SKM-1 (cell line): Measurements from ENCODE around the gene BAIAP2L2.
"Not testable (repeated sequence)": the region's sequence is repeated elsewhere in the genome, so short reads cannot be mapped to it uniquely, and the experiment has no call there.

Experiments used
- DNase-seq: peaks from one replicate; lab custom pipeline; 2025; ENCODE audit not compliant: unreplicated experiment; lab: John Stamatoyannopoulos, UW

The BAIAP2L2 gene

DNA sequence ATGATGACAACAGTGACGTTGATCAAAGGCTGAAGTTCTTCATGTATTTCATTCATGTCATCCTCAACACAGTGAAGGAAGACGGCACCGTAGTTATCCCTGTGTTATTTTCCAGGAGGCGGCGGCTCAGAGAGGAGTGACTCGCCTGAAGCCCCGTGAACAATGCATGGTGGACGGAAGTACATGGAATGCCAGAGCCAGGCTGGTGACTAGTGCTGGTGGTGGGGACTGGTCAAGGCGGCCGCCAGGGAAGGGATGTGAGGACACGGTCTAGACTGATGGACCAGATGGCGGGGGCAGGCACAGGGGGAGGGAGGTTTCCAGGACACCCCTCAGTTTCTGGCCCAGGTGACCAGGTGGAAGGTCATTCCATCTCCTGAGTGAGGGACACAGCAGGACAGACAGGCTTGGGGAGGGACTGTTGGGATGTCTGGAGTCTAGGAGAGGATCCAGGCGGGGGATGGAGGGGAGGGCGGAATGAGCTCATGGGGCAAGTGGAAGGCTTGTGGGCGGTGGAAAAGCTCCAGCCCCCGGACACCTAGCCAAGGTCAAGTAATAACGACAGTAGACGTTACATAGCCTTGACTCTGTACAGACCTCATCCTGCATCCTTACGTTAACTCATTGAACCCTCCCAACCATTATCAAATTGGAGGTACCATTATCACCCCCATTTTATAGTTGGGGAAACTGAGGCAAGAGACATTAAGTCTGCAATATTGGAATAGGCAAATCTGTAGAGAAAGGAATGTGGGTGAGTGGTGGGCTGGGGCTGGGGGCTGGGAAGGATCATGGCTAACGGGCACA, 69.3 kb downstream of the BAIAP2L2 start:
- DNase-seq = no peak

DNA sequence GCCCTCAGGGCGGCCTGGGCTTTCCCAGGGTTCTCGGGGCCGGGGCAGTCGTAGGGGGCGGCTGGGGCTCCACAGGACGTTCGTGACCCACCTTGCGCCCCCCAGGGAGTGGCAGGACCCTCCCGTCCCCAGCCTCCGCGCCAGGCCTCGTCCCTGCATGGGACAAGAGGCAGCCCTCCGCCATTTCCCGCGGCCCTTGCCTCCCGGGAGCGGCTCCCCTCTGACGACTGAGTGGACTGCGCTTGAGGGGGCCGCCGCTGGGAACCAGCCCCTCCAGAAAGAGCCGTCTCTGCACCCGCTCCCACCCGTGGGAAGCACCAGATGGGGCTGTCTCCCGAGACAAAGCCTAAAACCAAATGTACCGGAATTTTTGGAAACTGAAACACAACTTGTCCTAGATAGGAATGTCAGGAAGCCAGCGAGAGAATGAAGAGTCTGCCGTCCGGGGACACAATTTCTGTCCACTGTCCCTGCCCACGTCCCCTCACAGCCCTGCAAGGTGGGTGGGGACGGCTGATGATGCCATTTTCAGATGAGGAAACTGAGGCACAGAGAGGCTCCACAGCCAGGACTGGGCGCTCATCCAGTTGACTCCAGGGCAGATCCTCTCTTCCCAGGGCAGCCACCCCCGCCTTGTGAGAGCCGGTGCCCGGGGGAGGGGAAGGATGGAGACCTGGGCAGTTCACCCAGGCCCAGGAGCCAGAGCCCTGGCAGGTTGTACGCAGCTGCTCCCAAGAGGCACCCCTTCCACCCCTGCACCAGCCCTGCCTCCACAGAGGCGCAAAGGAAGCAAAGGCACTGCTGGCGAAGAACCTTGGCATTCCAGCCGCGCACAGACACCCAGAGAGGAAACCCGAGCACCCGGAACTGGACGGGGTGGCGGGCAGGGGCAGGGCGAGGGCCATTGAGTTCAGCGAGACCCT, 71.3 kb downstream of the BAIAP2L2 start:
- no peak for DNase-seq

DNA sequence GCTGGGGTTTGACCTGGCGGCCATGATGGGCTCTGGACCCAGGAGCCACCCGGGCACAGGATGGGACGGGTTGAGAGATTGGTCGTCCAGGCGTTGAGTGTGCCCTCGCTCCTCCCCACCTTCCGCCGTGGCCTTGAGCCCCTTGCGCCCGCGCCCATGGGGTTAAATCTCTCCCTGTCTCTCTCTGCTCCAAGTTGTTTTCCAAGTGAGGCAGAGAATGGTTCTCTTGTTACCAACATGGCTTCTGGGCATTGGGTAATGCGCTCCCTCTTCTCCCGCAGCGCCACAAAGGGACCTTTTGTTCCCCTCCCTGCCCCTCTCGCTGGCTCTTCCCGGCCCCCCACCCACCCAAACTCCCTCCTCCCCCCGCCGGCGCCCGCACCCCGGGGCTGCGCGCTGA, 72.1 kb downstream of the BAIAP2L2 start:
- DNase-seq = no peak

DNA sequence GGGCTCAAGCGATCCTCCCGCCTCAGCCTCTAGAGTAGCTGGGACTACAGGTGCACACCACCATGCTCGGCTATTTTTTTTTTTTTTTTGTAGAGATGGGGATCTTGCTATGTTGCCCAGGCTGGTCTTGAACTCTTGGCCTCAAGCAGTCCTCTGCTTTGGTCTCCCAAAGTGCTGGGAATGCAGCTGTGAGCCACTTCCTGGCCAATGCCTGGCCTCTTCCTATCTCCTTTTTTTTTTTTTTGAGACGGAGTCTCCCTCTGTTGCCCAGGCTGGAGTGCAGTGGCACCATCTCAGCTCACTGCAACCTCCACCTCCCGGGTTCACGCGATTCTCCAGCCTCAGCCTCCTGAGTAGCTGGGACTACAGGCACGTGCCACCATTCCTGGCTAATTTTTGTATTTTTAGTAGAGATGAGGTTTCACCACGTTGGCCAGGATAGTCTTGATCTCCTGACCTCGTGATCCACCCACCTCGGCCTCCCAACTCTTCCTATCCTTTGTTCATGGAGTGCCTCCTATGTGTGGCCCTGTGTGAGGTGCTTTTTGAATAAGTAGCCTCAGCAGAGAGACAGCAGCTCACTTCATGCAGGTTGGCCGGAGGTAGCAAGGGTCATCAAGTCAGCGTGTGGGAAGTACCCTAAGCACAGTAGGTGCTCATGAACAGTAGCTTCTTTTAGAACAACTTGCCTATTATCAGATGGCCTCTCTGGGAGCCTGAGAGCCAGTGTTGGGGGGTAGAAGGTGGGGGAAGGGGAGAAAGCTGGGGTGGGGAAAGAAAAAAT, 72.9 kb downstream of the BAIAP2L2 start:
- DNase-seq = not testable (repeated sequence)

GRCh38 chr22:38036392-38037062, 74.0 kb downstream of the BAIAP2L2 start:
- DNase-seq = no peak

DNA sequence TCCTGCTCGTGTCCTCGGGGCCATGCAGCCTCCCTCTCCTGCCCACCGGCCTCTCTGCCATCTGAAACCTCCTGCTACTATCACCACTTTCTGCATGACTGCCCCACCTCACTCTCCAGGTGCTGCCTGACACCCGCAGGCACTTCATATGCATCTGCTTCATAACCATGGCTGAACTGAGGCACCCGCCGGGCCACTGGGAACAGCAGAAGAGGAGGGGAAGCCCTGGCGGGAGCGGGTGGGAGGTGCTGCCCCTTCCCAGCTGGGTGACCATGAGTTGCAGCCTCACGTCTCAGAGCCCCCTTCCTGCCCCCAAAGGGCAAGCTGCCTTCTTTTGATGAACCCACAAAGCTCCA, 75.0 kb downstream of the BAIAP2L2 start:
- DNase-seq = no peak
